ENCODE data around the gene INSIG1.

- TF ChIP-seq CTCF (conservative IDR thresholded peaks at IDR 0.05 in 1 of 2, IDR thresholded peaks at IDR 0.05 in 1 of 2; ENCODE audit: extremely low read depth in 1 of 2, insufficient read depth in 1 of 2, low read depth in 1 of 2, low read length in 2 of 2), result no peak
- TF ChIP-seq EZH2 (IDR thresholded peaks at IDR 0.05; ENCODE audit: borderline replicate concordance, low read length), result no peak
These were observed 683 bp downstream of the INSIG1 start for GRCh38 chr7:155298288-155298833.

All from mammary epithelial cell (primary cell).